Erythroblast (primary cell): Measurements from ENCODE around the gene KIF13A.

ENCODE experiments used
- DNase-seq, 2 experiments: peaks; one replicate each; lab custom pipeline; 2025; lab: John Stamatoyannopoulos, UW
- GATA1 ChIP-seq: IDR thresholded peaks from 2 replicates; pipeline ENCODE4 v1.6.1; 2011; ENCODE audit warnings: low read depth, mild to moderate bottlenecking, control low read depth, low read length, moderate library complexity
- POLR2A ChIP-seq: IDR thresholded peaks from 2 replicates; pipeline ENCODE4 v1.6.1; 2011; ENCODE audit warnings: mild to moderate bottlenecking, low read length

The KIF13A gene

DNA sequence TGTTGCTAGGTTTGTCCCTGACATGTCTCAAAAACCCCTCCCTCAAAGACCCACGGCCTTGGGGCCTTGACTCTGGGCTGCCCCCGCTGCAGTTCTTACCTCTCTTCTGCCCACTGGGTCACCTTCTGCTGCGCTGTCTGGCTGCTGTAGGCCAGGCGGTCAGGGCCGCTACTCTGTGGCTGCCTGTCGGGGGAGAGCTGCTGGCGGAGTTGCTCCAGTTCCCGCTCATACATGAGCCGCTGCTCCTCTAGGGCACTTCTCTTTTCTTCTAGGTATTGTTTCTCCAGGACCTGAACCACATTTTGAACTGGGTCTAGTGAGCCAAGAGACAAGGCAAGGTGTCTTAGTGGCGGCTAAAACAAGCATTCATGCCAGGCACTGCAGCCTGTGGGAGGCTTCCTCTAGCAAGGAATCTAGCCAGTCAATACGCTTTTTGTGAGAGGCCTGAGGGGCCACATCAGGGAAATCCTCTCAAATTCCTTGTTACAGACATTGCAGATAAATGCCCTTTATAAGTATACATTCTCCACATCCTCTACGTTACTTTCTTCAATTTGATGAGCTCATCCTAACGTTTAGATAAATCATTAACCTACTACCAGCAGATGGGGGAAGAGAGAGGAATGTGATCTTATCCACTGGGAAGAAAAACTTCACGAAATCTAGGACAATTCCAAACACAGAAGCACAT, 170.4 kb downstream of the KIF13A start:
- DNase-seq = no peak
- TF ChIP-seq POLR2A (no peak), GATA1 (no peak)

DNA sequence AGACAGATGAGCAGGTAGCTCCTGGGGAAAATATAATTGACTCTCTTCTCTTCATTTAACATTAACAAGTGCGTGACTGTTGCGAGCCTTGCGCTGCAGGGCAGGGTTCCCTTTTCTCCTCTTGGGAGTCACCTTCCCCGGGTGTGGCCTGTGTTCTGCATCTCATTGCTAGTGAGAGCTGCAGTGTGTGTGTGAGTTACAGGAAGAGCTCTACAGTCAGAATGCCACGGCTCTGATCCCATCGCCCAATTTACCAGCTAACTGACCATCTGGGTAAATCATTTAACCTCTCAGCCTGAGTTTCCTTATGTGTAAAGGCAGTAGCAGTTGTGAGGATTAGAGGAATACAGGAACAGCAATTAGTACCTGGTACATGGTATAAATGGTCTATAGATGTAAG, 173.9 kb downstream of the KIF13A start:
- no peak for DNase-seq
- TF ChIP-seq GATA1 = no peak
- no peak for TF ChIP-seq POLR2A

DNA sequence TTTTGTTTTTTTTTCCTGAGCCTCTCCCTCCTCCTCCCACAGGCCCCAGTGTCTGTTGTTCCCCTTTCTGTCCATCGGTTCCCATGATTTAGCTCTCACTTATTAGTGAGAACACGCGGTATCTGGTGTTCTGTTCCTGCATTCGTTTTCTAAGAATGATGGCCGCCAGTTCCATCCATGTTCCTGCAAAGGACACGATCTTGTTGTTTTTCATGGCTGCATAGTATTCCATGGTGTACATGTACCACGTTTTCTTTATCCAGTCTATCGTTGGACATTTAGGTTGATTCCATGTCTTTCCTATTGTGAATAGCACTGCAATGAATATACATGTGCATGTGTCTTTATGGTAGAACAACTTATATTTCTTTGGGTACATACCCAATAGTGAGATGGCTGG, 175.1 kb downstream of the KIF13A start:
- TF ChIP-seq POLR2A = no peak
- TF ChIP-seq GATA1 = no peak
- DNase-seq = no peak

DNA sequence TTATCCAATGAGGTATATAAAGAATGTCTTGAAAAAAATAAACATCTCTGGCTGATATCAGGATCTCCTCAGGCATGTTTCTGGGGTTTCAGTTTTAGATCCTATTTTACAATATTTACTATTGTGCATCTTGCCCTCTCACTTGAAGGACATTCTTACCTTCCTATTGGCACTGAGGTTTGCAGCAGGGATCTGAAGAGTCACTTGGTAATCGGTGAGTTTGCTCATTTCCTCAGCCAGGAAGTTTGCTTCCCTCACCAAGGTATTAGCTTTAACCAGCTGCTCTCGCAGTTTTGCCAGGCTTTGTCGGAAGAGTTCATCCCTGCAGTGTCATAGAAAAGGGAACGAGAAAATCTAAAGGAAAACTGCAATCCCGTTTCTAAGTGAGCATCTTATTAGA, 178.8 kb downstream of the KIF13A start:
- DNase-seq = no peak
- TF ChIP-seq POLR2A = no peak

DNA sequence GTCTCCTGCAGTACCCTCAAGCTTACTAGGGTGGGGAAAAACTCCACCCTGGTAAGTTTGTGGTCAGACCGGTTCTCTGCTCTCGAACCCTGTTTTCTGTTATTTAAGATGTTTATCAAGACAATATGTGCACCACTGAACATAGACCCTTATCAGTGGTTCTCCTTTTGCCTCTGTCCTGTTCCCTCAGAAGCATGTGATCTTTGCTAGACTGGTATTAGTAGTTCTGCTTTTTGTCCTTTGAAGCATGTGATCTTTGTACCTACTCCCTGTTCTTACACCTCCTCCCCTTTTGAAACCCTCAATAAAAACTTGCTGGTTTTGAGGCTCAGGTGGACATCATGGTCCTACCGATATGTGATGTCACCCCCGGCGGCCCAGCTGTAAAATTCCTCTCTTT, 180.0 kb downstream of the KIF13A start:
- peak in 1 of 2 experiments; percentile 35 for DNase-seq

DNA sequence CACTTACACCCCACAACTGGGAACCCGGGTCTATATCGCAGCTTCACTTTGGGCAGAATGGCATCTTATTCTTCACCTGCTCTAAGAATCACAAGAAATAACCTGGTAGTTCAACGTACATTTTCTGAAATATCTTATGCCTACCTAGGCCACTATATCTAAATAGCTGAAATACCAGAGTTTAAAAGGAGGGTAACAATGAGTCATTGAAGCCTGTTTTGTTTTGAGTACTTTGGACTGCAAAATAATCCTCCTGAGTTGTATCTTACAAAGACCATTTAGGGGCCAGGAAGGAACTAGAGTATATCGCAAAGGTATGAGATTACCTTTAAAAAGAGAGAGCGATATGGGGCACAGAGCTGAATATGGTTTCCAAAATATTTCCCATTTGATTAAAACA, 184.0 kb downstream of the KIF13A start:
- DNase-seq = no peak
- TF ChIP-seq GATA1 (no peak), POLR2A (no peak)

DNA sequence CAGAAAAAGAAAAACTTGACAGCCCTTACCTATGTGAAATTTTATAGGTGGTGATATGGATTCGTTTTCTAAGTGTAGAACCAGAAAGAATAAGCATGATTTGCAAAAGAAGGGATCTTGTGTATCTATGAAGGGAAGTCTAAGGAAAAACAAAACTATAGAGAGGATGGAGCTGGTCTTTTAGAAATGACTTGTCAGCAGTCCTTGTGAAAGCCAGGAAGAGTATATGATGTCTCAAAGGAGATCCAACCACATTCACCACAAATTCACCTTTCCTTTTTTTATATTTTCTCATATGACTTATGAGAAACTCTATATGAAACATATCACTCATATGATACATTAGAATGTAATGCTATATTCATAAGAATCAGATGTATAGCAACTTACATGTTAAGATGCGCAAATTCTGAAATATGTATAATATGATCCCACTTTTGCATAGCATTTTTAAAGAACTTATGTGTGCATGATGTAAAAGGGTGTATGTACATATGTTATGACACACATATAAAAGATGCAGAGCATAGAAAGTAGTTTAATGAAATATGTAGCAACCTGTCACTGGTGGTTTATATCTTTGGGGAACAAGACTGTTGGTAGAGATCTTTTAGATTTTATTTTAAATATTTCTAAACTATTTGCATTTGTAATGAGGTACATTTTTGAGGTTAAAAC, 188.8 kb downstream of the KIF13A start:
- DNase-seq = no peak
- no peak for TF ChIP-seq POLR2A
- TF ChIP-seq GATA1 = no peak

DNA sequence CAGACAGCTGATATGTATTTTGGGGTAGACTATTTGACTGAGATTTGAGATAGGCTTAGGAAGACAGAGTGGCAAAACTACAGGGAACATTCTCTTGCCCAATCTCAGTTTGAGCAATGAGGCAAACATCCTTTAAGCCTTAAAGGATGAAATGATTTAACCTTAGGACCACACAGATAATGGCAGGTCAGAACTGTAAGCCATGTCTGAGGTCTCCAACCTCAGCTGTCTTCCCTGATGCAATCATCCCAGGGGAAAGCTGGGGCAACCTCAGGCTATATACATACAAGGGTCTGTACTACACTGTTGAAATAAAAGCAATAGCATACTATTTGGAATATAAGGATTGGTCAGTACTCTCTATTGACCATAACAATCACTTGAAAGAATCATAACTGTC, 196.9 kb downstream of the KIF13A start:
- no peak for TF ChIP-seq POLR2A
- TF ChIP-seq GATA1 = no peak
- no peak for DNase-seq

DNA sequence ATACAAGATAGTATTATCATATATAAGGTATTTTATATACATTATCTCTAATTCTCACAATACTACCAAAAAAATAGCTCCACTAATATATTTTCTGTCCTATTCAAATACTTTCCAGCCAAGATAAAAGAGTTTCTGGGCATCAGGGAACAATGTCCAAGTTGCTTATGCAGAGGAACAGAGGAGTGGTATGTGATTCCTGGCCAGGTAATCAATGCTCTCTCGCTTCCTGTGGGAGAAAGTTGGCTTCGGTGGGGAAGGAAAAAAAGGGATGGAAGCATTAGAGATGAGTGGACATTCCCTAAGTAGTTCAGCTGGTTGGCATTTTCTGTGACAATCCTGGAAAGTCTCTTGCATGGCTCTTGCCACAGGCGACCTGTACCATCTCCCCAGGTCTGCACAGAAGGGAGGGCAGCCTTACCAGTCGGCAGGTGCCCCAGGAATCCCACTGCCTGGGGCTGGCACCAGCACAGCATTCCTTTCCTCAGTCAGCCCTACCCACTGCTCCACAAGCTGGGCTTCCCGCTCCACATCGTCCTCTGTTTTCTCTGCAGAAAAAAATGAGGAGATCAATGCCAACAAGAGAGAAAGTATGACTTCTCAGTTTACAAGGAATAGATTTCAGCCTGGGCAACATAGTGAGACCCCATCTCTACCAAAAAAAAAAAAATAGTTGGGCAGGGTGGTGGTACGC, 202.2 kb downstream of the KIF13A start:
- no peak for TF ChIP-seq GATA1
- no peak for TF ChIP-seq POLR2A
- no peak for DNase-seq

DNA sequence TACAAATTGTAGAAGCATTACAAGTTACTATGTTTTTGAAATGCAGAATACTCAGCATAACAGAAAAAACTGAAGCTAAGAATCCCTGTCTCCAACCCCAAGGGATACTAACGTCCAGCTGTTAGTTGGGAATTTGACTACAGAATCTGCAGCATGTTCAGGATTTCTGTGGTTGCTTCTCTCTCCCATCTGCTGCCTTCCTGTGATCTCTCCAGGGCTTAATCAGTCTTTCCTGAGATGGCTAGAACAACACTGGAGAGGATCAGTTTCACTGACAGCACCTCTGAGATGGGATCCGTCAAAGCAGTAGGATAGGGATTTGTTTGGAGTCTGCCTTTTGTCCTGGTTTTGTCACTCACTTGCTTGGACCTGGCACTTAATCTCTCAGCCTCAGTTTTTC, 207.4 kb downstream of the KIF13A start:
- DNase-seq = no peak
- TF ChIP-seq GATA1 (no peak), POLR2A (no peak)

DNA sequence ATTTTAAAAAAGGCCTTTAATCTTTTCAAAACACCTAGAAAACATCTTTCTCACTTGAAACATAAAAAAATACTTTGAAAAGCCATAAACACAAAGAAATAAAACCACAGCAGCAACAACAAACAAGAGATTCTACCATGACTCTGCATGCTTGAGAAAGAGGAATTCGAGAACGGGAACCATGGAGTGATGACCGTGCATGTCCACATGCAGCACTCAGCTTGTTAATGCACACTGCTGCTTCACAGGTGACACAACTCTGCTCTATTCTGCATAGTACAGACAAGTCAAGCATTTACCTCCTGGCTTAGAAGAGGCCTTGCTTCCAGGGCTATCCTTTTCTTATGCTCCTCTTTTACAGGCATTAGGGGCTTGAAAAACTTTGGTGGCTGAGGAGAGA, 215.8 kb downstream of the KIF13A start:
- TF ChIP-seq POLR2A (no peak), GATA1 (no peak)
- DNase-seq = no peak

DNA sequence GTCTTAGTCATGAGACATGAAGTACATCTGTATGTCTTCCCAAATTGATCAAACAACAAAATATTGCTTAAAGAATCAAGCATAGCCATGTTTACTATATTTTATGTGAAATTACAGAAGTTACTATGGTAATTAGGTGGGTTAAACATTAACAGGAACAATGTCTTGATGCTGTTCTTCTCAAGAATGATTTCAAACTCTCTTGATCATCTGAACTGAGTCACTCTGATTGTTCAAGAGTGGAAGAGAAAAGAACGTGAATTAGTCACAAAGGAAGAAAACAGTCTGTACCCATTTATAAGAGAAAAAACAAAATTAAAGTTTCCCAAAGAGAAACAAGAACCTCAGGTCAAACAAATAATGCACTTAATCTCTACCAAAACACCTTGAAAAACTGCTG, 218.6 kb downstream of the KIF13A start:
- TF ChIP-seq GATA1 = no peak
- TF ChIP-seq POLR2A = no peak
- DNase-seq = no peak

DNA sequence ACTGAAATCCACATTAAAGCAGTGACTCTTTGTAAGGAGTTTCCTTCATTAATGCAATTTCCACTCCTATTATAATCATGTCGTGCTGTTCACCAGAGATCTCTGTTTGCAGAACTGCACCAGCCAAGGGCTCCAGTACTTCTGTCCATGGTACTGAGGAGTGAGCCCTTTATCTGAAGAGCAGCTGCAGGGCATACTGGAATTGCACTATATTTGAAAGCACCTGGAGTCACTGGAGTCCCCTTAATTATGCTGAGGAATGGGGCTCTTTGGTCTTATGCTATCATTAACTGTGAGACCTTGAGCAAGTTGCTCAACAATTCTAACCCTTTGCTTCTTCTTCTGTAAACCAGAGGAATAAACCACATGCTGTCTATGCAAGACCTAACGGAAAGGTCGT, 219.0 kb downstream of the KIF13A start:
- no peak for TF ChIP-seq POLR2A
- peak in 1 of 2 experiments; percentile 7 for DNase-seq

DNA sequence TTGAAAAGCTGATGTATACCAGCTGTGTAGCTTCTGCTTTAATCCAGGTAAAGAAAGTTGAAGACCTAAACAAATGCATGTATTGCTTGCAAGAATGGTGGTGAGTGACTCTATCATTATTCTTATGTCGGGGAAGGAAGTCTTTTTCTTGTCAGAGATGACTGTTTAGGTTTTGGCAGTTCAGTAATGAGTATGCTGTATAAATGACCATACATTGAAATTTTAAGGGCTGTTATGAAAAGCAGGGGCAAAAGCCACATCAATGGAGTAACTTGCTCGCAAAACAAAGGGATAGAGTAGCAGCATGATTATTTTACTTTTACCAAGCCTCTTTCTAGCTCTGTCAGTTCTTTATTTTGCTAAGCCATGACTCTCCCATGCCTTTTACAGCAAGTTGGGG, 224.8 kb downstream of the KIF13A start:
- no peak for DNase-seq
- TF ChIP-seq GATA1 (no peak), POLR2A (no peak)

DNA sequence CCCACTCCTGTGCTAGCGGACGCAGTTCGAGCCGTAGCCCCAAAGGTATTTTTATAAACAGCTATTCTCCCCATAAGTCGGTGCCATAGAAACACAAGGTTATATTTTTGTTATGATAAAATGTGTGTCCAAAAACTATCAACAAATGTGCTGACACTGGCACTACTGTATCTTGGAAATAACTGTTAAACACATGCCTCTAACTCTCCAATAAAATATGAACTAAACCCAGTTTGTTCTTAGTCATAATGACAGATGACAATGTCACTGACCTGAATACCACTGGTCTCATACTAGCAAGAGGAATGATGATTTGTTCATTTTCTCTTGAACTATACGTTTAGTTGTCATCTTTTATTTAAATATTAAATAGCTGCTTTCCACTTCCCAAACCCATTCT, 229.3 kb downstream of the KIF13A start:
- no peak for DNase-seq
- TF ChIP-seq POLR2A (no peak), GATA1 (no peak)
